GM21576 (cell line): Measurements from ENCODE around the gene ENG.
A peak's percentile ranks its signal among the peaks of the same experiment; 100 is the strongest.

Experiments used
- ATAC-seq: cut with Tn5 transposase; IDR thresholded peaks from one replicate; pipeline ENCODE4 v1.9.1; 2021; ENCODE audit warnings: mild to moderate bottlenecking, moderate library complexity; ENCODE audit not compliant: unreplicated experiment

ENG gene

GRCh38 chr9:127778280-127779135 lies 76.0 kb downstream of the ENG start, which contains the start of gene SH2D3C:
Gene SH2D3C (minus strand): TSS chr9:127778666. CDS start chr9:127778627, 39 bp downstream.
- peak; percentile 31 for ATAC-seq

GRCh38 chr9:127777368-127777980 lies 77.0 kb downstream of the ENG start:
- ATAC-seq, result no peak

- ATAC-seq, result no peak
Measured at GRCh38 chr9:127776924-127777289, 77.6 kb downstream of the ENG start.

- ATAC-seq, result peak; percentile 27
Measured at GRCh38 chr9:127776195-127776923, 78.1 kb downstream of the ENG start.

GRCh38 chr9:127773981-127774380 lies 80.5 kb downstream of the ENG start:
- ATAC-seq, result no peak

- no peak for ATAC-seq
Measured at GRCh38 chr9:127773272-127773671, 81.2 kb downstream of the ENG start.

- no peak for ATAC-seq
Measured at GRCh38 chr9:127772603-127773002, 81.9 kb downstream of the ENG start.

- no peak for ATAC-seq
Measured at GRCh38 chr9:127771570-127772189, 82.8 kb downstream of the ENG start.

- ATAC-seq, result peak; percentile 86
Measured at GRCh38 chr9:127770905-127771569, 83.4 kb downstream of the ENG start.

- ATAC-seq, result no peak
Measured at GRCh38 chr9:127770583-127770904, 83.9 kb downstream of the ENG start.

GRCh38 chr9:127769929-127770582 lies 84.4 kb downstream of the ENG start:
- no peak for ATAC-seq

GRCh38 chr9:127769101-127769500 lies 85.4 kb downstream of the ENG start:
- ATAC-seq, result no peak

- ATAC-seq, result no peak
Measured at GRCh38 chr9:127768698-127769097, 85.8 kb downstream of the ENG start.

GRCh38 chr9:127767909-127768331 lies 86.5 kb downstream of the ENG start:
- no peak for ATAC-seq

GRCh38 chr9:127767410-127767809 lies 87.0 kb downstream of the ENG start:
- no peak for ATAC-seq

- ATAC-seq, result no peak
Measured at GRCh38 chr9:127765418-127765817, 89.0 kb downstream of the ENG start.
